GM19468 (cell line): Measurements from ENCODE around the gene TAMALIN.

Experiments used
- ATAC-seq: cut with Tn5 transposase; IDR thresholded peaks from one replicate; pipeline ENCODE4 v1.9.1; 2021; ENCODE audit warnings: mild to moderate bottlenecking, moderate library complexity, moderate number of reproducible peaks; ENCODE audit not compliant: unreplicated experiment; ENCODE audit errors: extremely low read depth

Gene TAMALIN

GRCh38 chr12:52032804-52033445 lies 26.2 kb downstream of the TAMALIN start:
- ATAC-seq: peak; percentile 78

GRCh38 chr12:52033446-52034140 lies 26.8 kb downstream of the TAMALIN start:
- no peak for ATAC-seq

- no peak for ATAC-seq
These were observed 28.4 kb downstream of the TAMALIN start for GRCh38 chr12:52035190-52035589.

DNA sequence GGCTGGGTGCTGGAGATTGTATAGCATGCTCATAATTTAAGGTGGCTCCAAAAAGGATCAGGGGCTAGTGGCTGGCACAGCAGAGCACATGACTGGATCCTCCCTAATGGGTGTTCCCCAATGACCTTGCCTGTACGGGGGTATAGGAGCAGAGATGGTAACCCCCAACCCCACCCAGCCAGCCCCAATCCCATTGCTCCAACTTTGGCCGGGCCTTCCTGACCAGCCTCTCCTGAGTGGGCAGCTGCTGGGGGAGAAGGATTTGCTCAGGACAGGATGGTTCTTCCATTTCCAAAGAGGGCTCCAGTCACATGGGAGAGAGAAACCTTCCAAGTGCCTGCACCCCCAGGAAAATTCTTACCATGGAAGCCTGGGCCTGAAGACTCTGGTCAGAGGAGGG lies 29.2 kb downstream of the TAMALIN start:
- no peak for ATAC-seq

- no peak for ATAC-seq
These were observed 29.9 kb downstream of the TAMALIN start for GRCh38 chr12:52036587-52037171.

DNA sequence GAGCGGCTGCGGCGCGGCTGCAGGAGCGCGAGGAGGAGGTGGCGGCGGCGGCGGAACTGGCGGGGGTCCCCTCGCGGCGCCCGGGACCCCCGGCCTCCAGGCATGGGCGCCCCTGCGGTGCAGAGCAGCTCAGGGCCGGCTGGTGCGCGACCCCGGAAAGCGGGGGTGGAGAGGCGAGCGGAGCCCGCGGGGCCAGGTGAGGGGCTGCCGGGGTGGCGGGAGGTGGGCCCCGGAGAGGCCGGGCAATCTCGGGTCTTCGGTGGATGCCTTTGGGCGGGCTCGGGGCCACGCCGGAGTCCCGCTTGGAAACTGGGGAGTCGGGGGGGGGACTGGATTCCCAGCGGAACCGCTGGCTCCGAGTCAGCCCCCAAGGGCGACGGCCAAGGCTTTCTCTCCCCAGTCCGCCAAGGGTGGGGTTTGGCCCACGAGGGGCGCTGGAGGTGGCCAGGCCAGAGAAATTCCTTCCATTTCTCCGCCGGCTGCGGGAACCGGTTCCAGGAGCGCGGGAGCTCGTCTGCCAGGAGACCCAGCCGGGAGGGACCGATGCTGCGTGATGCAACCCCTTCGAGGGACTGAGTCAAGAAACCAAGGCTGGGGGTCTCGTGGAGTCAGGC lies 30.6 kb downstream of the TAMALIN start:
- no peak for ATAC-seq

GRCh38 chr12:52038447-52038846 lies 31.7 kb downstream of the TAMALIN start:
- ATAC-seq: no peak

DNA sequence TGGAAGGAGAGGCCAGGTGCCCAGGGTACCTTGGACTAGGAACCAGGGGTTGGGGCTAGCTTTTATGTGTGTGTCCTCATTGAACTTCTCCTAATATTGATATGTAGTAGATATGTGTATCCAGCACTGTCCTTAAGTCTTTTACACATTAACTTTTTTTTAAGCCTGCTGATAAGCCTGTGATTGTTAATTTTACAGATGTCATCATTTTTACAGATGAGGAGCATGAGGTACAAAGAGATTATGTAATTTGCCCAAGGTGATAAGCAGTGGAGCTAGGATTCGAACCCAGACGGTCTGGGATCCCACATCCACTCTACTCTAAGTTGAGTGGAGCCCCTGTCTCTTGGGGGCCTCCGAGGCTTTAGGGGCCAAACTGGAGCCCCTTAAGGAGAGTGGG lies 34.3 kb downstream of the TAMALIN start:
- ATAC-seq: no peak

DNA sequence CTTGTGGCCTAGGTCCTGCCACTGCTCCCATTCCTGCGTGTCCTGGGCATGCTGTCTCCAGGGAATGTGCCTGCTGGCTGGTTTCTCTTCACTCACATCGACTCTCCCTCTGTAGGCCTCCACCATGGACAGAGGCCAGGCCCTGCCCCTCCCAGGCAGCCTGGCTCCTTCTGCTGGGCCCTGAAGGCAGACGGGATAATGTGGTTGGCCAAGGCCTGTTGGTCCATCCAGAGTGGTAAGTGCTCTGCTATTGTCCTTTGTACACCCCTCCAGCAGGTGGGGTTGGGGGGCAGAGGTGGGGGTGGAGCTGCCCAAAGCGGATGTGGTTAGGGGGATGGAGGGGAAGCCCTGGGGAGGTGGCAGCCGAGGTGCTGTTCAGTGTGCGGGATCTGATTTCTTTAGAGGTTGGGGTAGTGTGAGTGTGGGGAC lies 35.0 kb downstream of the TAMALIN start:
- ATAC-seq: no peak

- no peak for ATAC-seq
These were observed 36.1 kb downstream of the TAMALIN start for GRCh38 chr12:52042706-52043385.

GRCh38 chr12:52043386-52044212 lies 36.9 kb downstream of the TAMALIN start:
- ATAC-seq: no peak

GRCh38 chr12:52044292-52044983 lies 37.7 kb downstream of the TAMALIN start:
- no peak for ATAC-seq

DNA sequence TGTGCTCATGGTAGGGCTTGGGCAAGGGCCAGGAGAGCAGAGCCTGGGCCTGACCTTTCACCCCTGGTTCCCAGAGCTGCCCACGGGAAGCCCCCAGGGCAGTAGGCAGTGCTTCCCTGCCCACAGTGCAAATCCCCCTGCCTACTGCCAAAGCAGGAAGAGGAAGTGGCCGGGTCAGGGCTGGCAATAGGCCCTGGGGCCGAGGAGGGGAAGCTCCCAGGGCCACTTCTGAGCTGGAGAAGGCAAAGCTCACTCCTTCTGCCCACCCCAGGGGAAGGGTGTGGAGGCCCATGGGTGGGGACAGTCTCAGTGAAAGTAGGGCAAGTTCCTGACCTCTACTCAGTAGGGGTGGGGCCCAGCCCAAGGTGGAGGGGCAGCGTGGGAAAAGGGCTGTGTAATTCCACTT lies 39.1 kb downstream of the TAMALIN start:
- no peak for ATAC-seq

- no peak for ATAC-seq
These were observed 40.1 kb downstream of the TAMALIN start for GRCh38 chr12:52046859-52047258.

- no peak for ATAC-seq
These were observed 42.5 kb downstream of the TAMALIN start for GRCh38 chr12:52049286-52049685.

- no peak for ATAC-seq
These were observed 42.9 kb downstream of the TAMALIN start for GRCh38 chr12:52049688-52050087.

DNA sequence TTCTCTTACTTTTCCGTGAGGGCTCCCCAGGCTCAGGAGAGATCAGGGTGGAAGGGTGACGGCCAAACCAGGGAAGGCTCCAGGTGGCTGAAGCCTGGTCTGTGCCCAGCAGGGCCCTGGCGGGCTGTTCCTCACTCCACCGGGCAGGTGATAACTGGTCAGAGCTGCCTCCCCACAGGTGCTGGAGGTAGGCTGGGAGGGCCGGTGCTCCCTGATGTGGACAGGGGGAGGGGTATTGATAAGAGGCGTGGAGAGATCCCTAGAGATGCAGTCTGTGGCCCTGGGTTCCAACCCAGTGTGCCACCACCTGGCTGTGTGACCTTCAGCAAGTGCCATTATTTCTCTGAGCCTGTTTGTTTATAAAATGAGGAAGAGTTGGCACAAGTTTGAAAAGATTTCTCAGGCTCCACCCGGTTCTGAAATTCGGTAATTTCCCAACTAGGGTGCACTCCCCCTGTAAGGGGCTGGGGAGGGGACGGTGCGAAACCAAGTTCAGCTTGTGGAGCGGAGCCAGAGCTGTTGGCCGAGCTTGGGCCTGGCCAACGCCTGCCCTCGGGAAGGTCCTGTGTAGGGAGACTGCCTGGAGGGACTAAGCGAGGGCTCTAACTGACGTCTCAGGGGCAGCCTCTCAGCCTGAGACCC lies 43.5 kb downstream of the TAMALIN start:
- no peak for ATAC-seq

GRCh38 chr12:52050758-52051541 lies 44.2 kb downstream of the TAMALIN start, which contains the start of gene NR4A1:
NR4A1 (plus strand) TSS chr12:52051442; CDS start chr12:52054329, 2,887 bp downstream.
- peak; percentile 52 for ATAC-seq
